ENCODE results near the gene GMPPA.

GMPPA gene

GRCh38 chr2:219553463-219553963 is 54.8 kb downstream of the GMPPA start:
- no peak overlapping the region for H3K4me3 ChIP-seq (ENCODE audit: low read depth, low read length)
- no peak for TF ChIP-seq POLR2A (IDR thresholded peaks at IDR 0.05; ENCODE audit: extremely low read depth, insufficient read length)
- no peak for TF ChIP-seq MAX (IDR thresholded peaks at IDR 0.05; ENCODE audit: low read depth, low read length)
- no peak for TF ChIP-seq MYC (IDR thresholded peaks at IDR 0.05; ENCODE audit: low read depth, low read length)
- no peak for TF ChIP-seq CTCF (IDR thresholded peaks at IDR 0.05; ENCODE audit: low read depth, low read length)
- no peak for DNase-seq (ENCODE audit: low read depth)

GRCh38 chr2:219554350-219554749 is 55.7 kb downstream of the GMPPA start:
- H3K4me3 ChIP-seq (ENCODE audit: low read depth, low read length): no peak overlapping the region
- no peak for TF ChIP-seq MAX (IDR thresholded peaks at IDR 0.05; ENCODE audit: low read depth, low read length)
- TF ChIP-seq MYC (IDR thresholded peaks at IDR 0.05; ENCODE audit: low read depth, low read length): no peak
- TF ChIP-seq CTCF (IDR thresholded peaks at IDR 0.05; ENCODE audit: low read depth, low read length): no peak
- no peak for TF ChIP-seq POLR2A (IDR thresholded peaks at IDR 0.05; ENCODE audit: extremely low read depth, insufficient read length)
- DNase-seq (ENCODE audit: low read depth): no peak

- no peak for DNase-seq (ENCODE audit: low read depth)
- no peak overlapping the region for H3K4me3 ChIP-seq (ENCODE audit: low read depth, low read length)
- no peak for TF ChIP-seq MYC (IDR thresholded peaks at IDR 0.05; ENCODE audit: low read depth, low read length)
- no peak for TF ChIP-seq CTCF (IDR thresholded peaks at IDR 0.05; ENCODE audit: low read depth, low read length)
- no peak for TF ChIP-seq POLR2A (IDR thresholded peaks at IDR 0.05; ENCODE audit: extremely low read depth, insufficient read length)
- no peak for TF ChIP-seq MAX (IDR thresholded peaks at IDR 0.05; ENCODE audit: low read depth, low read length)
Measured at GRCh38 chr2:219555956-219556355, 57.3 kb downstream of the GMPPA start.

- DNase-seq (ENCODE audit: low read depth): no peak
- TF ChIP-seq MYC (IDR thresholded peaks at IDR 0.05; ENCODE audit: low read depth, low read length): no peak
- no peak for TF ChIP-seq MAX (IDR thresholded peaks at IDR 0.05; ENCODE audit: low read depth, low read length)
- TF ChIP-seq CTCF (IDR thresholded peaks at IDR 0.05; ENCODE audit: low read depth, low read length): no peak
- no peak for TF ChIP-seq POLR2A (IDR thresholded peaks at IDR 0.05; ENCODE audit: extremely low read depth, insufficient read length)
- H3K4me3 ChIP-seq (ENCODE audit: low read depth, low read length): no peak overlapping the region
Measured at GRCh38 chr2:219556413-219556812, 57.7 kb downstream of the GMPPA start.
